Caki2 (cell line): Measurements from ENCODE around the gene LRRC28. TPM values are rescaled to one million over a fixed set of nuclear protein-coding genes. Genes with fewer than 3 reads are reported as not detected.
"Not testable (repeated sequence)": the region's sequence is repeated elsewhere in the genome, so short reads cannot be mapped to it uniquely, and the experiment has no call there.

Experiments
- DNase-seq: peaks from one replicate; pipeline ENCODE4 v3.0.0-alpha.2; 2015; ENCODE audit warnings: low read depth
- in situ Hi-C: cut with HindIII; loops from 2 replicates; pipeline ENCODE4 v1.10.0; 2016; ENCODE audit warnings: low sequenced_read_pairs, low pct_unique_long_range_greater_than_20kb, mixed read lengths
- total RNA-seq: library from RNA; depleted of rRNA; stranded (reverse); fragments of >200 nt; shearing (Covaris generic); gene quantifications from 2 replicates; pipeline ENCODE4 v1.2.3, GENCODE V29; 2014; ENCODE audit warnings: low replicate concordance

LRRC28 gene
- total RNA-seq, 1 experiment from 2014 or later = 17.2 TPM

- in situ Hi-C loops = no loop called here
- no peak for DNase-seq
Measured at GRCh38 chr15:99361545-99362185, 110.4 kb downstream of the LRRC28 start.

- in situ Hi-C loops = no loop called here
- DNase-seq = no peak
Measured at GRCh38 chr15:99365242-99365641, 114.0 kb downstream of the LRRC28 start.

DNA sequence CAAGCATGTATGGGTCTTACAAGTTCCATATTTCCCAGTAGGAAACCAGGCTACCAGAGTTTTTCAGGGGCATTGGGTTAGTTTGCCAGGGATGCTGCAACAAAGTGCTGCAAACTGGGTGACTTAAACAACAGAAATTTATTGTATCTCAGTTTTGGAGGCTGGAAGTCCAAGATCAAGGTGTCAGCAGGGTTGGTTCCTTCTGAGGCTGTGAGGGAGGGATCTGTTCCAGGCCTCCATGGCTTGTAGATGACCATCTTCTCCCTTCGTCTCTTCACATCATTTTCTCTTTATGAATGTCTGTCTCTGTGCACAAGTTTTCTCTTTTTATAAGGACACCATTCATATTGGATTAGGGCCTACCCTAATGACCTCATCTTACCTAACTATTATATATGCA is 114.7 kb downstream of the LRRC28 start:
- in situ Hi-C loops = no loop called here
- no peak for DNase-seq

DNA sequence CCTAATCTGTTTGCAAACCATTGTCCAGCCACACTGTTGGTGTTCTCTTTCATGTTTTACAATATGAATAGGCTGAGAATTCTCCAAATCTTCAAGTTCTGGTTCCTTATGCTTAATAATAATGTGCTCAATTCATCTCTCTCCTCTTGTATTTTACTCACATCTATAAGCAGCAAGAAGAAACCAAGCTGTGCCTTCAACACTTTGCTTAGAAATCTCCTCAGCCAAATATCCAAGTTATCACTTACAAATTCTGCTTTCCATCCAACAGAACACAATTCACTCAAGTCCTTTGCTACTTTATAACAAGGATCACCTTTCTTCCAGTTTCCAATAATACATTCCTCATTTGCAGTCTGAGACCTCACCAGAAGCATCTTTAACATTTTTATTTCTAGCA is 117.5 kb downstream of the LRRC28 start:
- no peak for DNase-seq
- in situ Hi-C loops = no loop called here

- no peak for DNase-seq
- in situ Hi-C loops = no loop called here
Measured at GRCh38 chr15:99369196-99369595, 117.9 kb downstream of the LRRC28 start.

DNA sequence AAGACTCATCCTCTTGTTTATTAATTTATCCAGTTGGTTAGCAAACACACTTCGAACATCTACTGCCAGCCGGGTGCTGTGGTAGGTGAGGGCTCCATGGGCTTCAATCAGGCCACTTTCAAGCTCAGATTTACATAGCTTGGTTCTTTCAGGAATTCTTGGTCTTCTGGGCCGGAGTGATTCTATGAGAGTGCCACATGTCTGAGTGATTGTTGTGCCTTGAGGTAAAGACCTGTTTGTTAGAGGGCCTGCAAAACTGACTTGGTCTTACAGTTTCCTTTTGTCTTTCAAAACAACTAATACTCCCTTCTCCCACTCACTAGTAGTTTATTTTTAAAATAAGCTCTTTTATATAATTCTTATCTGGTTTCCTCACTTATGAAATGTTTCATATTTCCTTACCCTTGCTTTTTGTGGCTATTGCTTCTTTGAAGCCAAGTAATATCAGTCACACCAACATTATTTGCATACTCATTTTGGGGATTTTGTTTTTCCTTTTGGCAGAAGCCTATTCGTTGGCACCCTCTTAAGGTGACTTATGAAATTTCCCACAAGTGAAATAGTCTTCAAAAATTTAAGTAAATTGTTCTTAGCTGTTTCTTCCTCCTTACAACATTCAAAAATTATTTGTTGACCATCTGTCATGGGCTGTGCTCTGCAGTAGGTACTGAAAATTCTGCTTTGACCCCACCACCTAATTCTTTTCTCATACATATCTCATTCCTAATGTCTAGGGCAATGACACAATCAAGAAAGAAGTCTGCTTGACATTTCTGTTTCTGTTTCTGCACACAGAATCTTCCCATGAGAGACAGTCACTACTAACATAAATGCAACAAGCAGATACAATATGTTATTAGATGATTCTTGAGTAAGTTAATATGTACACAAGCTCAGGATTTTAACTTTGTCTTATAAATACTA is 120.2 kb downstream of the LRRC28 start:
- DNase-seq = no peak

DNA sequence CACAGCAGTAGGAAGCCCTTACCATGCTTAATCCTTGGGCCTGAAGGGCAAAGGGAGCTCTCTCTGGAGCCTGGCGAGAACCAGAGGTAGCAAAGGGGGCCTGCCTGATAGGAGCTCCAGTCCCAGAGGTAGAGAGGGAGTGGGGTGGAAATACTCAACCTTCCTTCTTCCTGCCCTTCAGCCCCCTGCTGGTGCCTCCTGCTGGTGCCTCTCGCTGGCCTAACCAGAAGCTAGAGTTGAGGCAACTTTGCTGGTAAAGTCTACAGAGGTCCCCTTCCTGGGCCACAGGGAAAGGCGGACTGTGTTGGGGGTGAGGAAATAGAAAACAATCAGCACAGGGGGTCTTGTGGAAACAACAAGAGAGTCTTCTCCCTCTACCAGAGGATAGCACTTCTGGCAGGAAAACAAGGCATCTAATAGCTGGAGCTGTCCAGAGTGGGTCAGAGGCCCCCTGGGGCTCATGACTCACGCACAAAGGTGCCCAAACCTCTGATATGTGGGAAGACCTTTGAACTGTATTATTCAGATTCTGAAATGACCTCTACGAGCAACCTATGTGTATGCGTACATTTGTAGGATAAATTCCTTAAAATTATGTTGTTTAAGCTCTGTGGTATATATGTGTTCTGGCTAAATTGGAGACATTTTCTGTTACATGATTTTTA is 133.9 kb downstream of the LRRC28 start:
- in situ Hi-C loops = no loop called here
- no peak for DNase-seq

More for the DNA sequence above, 120.2 kb downstream of the LRRC28 start:
- in situ Hi-C loops = no loop called here

DNA sequence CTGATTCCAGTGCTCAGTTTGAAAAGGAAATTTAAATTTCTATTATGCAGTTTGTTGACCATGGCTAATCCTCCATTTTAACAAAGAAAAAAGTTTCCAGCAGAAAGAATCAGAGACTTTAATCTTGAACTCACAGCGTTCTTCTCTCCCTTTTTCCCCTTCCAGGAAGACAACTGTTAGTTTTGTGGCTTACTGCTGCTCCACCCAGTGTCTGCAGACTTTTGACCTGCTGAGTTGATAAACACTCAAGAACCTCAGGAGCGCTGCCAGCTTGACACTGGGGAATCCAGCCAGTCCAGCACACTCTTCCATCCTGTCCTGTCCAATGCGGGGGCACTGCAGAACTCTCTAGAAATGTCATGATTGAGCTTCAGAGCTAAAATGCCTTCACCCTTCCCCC is 134.6 kb downstream of the LRRC28 start:
- in situ Hi-C loops = no loop called here
- no peak for DNase-seq

DNA sequence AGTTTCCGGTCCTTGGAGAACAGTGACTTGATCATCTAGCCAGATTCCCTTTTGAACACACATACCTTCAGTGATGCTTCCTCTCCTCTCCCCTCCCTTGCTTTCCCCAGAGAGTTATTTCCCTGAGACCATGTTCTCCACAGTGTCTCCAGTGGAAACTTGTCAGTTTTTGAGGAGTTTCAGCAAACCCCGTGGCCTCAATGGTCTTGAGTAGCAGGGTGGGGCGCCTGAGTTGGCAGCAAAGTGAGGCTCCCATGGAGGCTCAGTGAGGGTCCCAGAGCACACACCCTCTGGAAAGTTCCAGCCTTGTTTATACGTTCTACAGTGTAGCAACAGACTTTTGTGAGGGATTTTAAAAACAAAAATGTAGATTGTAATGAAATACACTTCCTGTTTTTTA is 135.1 kb downstream of the LRRC28 start:
- in situ Hi-C loops = no loop called here
- no peak for DNase-seq

- in situ Hi-C loops = no loop called here
Measured at GRCh38 chr15:99387421-99388168, 136.3 kb downstream of the LRRC28 start.

GRCh38 chr15:99390667-99391066 is 139.4 kb downstream of the LRRC28 start:
- in situ Hi-C loops = no loop called here
- DNase-seq = no peak

More at GRCh38 chr15:99387421-99388168, 136.3 kb downstream of the LRRC28 start:
- no peak for DNase-seq

GRCh38 chr15:99393641-99394040 is 142.4 kb downstream of the LRRC28 start:
- in situ Hi-C loops = no loop called here

DNA sequence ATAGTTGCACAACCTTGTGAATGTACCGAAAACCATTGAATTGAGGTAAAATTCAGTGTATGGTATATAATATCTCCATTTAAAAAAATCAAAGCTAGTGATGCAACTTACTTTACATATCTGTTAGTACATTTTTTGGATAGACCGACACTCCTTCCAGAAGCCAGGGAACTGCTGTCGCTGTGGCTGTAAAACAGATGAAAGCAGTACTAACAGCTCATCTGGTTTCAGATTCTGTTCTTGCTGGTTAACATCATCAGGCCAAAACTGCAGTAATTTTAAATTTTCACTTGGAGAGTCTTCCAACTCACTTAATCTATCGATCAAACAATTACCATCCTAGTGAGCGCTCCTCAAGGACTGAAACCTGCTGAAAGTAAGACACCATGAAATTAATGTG is 145.1 kb downstream of the LRRC28 start:
- no peak for DNase-seq
- in situ Hi-C loops = no loop called here

More at GRCh38 chr15:99393641-99394040, 142.4 kb downstream of the LRRC28 start:
- no peak for DNase-seq

DNA sequence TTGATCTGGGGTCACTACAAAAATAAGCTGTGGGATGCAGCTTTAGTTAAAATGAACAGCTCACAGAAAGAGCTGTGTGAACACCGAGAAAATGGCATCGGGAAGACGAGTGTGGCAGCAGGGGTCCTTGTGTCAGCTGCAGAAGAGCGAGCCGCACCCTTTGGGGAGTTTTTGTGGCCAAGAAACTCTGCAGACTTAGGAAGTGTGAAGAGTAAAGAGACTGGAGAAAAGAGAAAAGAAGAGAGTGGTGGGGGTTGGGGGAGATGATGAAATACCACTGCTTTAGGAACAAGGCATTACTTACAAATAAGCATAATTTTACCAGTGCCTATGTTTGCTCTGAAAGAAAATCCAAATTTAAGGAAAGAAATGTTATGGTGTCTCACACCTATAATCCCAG is 147.8 kb downstream of the LRRC28 start:
- no peak for DNase-seq
- in situ Hi-C loops = no loop called here

- no peak for DNase-seq
- in situ Hi-C loops = no loop called here
Measured at GRCh38 chr15:99399618-99400017, 148.3 kb downstream of the LRRC28 start.

GRCh38 chr15:99401216-99401615 is 149.9 kb downstream of the LRRC28 start:
- DNase-seq, in situ Hi-C loops: not testable (repeated sequence)

- in situ Hi-C loops = no loop called here
- DNase-seq = no peak
Measured at GRCh38 chr15:99402014-99402729, 150.9 kb downstream of the LRRC28 start.

- DNase-seq = peak; percentile 20
- in situ Hi-C loops = no loop called here
Measured at GRCh38 chr15:99403597-99403996, 152.3 kb downstream of the LRRC28 start.
